ENCODE results near the gene SPATA17.

- TF ChIP-seq TAF1 (IDR thresholded peaks at IDR 0.05; ENCODE audit: borderline replicate concordance, low read depth, low read length) (no peak), POLR2AphosphoS5 (IDR thresholded peaks at IDR 0.05; ENCODE audit: low read depth, low read length) (no peak), POLR2A (IDR thresholded peaks at IDR 0.05; ENCODE audit: low read depth, low read length) (no peak)
These were observed 280.8 kb downstream of the SPATA17 start for GRCh38 chr1:217911908-217912307.

Measured in GM12892 (cell line).